Anterior cingulate cortex (tissue), 58 donors: ENCODE results near the gene ADARB2.

ENCODE experiments used
- DNase-seq, 58 donors: peaks; one replicate each; lab custom pipeline; 2025; lab: John Stamatoyannopoulos, UW

ADARB2 gene

DNA sequence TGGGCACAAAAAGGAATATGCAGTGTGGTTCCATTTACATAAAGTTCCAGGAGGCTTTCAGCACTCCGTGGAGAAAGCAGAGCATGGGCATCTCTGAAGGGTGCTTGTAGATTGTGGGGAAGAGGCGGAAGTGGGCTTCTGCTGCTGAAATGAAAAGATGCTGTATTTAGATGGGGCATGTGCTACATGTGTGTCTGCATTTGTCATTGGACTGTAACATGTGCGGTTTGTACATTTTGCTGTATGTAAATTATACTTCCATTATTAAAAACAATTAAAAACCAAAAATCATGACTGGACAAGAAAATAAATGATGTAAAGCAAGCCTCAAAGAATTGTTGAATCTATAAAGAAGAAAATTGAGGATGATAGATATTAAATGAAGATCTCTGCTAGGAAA is 347.1 kb downstream of the ADARB2 start:
- no peak for DNase-seq

DNA sequence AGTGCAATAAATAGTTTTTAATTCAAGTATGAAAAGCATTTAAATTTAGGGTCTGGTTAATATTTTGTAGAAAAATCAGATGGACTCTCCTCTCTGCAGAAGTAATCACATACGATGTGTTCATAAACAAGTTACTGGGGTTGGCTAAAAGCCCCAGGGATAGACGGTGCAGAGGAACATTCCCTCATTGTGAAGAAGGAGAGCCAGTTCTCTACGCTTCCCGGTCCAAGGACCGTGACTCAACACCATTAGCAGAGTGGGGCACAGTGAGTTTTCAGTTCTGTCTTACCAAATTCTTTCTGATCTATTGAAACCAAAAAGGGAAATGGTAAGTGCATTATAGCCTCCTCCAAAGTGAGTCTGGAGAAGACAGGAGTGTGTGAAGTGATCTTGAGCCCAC is 353.3 kb downstream of the ADARB2 start:
- no peak for DNase-seq

GRCh38 chr10:1382711-1383110 is 354.6 kb downstream of the ADARB2 start:
- DNase-seq, result no peak

DNA sequence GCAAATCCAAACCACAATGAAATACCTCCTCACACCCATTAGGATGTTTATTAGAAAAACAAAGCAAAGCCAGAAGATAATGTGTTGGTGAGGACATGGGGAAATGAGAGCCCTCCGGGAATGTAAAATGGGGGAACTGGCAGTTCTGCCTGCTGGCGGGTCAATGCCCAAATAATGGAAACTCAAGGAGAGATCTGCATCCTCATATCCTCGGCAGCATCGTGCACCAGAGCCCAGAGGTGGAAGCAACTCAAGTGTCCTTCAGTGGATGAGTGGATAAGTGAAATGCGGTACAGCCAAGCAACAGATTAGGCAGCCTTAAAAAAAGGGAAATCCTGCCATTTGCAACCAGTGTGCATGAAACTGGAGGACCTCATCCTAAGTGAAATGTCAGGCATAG is 356.0 kb downstream of the ADARB2 start:
- no peak for DNase-seq

DNA sequence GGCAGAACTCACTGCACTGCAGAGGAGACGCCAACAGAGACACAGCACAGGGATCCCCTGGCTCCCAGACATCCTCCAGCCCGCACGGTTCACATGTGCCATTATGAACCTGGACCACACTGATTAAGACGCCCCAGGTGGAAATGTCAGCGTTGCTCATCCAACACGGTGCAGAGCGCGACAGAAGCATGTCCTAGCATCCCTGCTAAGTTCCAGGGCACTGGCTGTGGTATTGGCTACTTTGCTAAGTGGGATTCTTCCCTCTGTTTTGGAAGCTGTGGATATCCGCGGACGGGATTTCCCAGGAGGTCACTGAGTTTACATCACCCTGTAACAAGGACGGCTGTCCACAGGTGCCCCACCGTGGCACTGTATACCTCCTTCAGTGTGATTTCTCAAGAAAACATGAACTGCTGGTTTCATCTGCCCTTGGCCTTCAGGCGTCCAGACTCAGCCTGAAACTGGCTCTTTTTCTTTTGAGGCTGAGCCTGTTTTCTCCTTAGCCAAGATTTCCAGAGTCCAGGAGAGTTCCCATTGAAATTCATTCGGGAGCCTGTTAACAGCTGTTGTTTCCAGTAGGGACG is 357.1 kb downstream of the ADARB2 start:
- no peak for DNase-seq

GRCh38 chr10:1379601-1380000 is 357.7 kb downstream of the ADARB2 start:
- DNase-seq, result no peak

- no peak for DNase-seq
Observed at GRCh38 chr10:1378473-1378872, 358.9 kb downstream of the ADARB2 start.

DNA sequence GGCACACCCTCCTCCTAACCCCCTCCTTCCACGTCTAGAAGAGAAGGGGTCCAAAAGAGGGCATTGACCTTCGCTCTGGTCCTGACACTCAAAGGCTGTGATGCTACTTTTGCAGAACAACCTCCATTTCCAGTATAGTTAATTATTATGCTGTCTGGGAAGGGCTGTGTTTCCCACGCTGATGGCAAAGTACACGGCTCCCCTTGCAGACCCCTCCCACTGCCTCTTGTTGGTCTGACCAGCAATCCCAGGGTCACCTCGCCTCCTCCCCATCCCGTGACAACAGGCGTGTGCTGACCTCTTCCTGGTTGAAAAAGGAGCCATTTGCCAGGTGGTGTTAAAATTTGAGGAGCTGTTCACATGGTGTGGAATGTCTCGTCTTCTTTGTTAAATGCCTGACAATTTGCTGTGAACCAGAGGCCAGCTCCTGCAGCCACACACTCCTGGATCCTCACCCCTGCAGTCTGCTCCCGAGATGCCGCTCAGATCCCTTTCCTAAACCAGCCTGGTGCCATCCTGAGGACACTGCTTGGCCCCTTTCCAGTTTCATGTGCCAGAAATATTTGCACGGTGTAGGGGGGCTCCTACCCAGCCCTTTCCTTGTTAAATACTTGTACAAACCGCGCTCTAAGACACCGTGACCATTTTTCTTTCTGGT is 359.5 kb downstream of the ADARB2 start:
- no peak for DNase-seq

DNA sequence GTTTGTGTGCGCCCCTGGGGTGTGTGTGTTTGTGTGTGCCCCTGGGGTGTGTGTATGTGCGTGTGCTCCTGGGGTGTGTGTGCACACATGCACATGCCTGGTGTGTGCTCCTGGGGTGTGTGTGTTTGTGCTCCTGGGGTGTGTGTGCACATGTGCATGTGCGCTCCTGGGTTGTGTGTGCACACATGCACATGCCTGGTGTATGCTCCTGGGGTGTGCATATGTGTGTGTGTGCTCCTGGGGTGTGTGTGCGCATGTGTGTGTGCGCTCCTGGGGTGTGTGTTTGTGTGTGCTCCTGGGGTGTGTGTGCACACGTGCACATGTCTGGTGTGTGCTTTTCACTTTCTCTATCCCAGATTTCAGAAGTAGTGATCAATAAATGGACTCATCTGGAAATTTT is 360.1 kb downstream of the ADARB2 start:
- no peak for DNase-seq

DNA sequence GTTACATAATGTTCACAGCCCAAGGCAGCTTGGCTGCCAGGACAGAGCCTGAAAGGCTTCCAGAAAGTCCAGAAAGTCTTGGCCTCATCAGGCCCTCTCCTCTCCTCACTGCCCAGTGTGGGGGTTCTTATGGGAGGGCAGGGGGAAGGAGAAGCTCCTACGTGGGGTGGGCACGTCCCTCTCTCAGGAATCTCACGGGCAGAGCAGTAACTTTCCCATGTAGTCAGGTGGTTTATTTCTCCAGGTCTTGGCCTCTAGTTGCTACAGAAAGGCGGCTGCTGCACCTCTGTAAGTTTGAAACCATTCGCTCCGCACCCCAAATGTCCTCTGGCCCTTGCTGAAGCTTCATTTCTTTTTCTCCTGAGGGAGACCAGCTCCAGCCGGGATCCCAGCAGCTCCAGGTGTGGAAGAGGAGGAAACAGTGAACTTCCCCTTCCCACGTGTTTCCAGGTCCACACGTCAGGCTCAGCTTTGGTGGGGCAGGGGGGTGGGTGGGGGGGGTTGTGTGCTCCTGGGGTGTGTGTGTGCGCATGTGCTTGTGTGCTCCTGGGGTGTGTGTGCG is 360.9 kb downstream of the ADARB2 start:
- no peak for DNase-seq

GRCh38 chr10:1375346-1376170 is 361.8 kb downstream of the ADARB2 start:
- no peak for DNase-seq

- no peak for DNase-seq
Observed at GRCh38 chr10:1374511-1375345, 362.6 kb downstream of the ADARB2 start.

- no peak for DNase-seq
Observed at GRCh38 chr10:1373287-1373686, 364.0 kb downstream of the ADARB2 start.

- DNase-seq, result no peak
Observed at GRCh38 chr10:1372212-1372611, 365.1 kb downstream of the ADARB2 start.

- no peak for DNase-seq
Observed at GRCh38 chr10:1370298-1370697, 367.0 kb downstream of the ADARB2 start.

DNA sequence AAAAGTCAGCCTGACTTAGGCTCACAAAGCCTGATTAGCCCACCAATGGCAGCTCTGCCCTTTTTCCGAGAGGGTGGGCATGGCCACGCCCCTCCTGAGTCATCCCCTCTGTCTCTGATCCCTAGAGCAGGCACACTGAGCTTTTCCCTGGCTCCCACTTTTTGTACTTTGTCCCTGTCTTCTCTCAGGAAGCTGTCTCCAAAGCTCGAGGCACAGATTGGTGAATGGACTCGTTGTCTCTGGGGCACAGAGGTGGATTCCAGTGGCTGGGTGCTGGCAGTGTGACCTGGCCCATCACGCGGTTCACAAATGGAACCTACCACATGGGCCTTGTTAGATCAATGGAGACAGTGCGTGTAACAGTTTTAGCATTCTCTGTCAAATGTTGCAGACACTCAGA is 367.7 kb downstream of the ADARB2 start:
- DNase-seq, result peak in 2 of 58 donors; percentile 14 to 45

- no peak for DNase-seq
Observed at GRCh38 chr10:1369197-1369596, 368.1 kb downstream of the ADARB2 start.

DNA sequence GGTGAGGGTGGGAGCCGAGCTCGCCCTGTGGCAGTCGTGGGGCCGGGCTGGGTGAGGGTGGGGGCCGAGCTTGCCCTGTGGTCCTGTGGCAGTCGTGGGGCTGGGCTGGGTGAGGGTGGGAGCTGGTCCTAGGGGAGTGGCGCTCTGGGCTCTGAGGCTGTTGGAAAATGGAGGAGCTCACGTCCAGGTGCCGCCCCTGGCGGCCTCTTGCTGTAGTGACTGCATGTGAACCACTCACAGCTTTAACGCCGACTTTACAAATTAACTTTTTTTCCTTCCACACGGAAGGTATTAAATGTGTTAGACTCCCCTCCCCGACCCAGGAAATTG is 368.5 kb downstream of the ADARB2 start:
- peak in 8 of 58 donors; percentile 13 to 39 (median 23) for DNase-seq

GRCh38 chr10:1367938-1368841 is 369.1 kb downstream of the ADARB2 start:
- DNase-seq, result peak in 1 of 58 donors; percentile 12
